CD4-positive, alpha-beta memory T cell (primary cell): Measurements from ENCODE around the gene BAHCC1. TPM values are rescaled to one million over a fixed set of nuclear protein-coding genes. Genes with fewer than 3 reads are reported as not detected.

ENCODE experiments used
- CTCF ChIA-PET: fragments of 350-600 bp; sonication (Branson Sonifier 250); formaldehyde crosslinking; loops from one replicate; lab custom pipeline; 2021; ENCODE audit warnings: inconsistent platforms; ENCODE audit not compliant: partially characterized antibody; lab: Charles Lee
- POLR2A ChIA-PET: fragments of 350-600 bp; sonication (Branson Sonifier 250); formaldehyde crosslinking; loops from one replicate; lab custom pipeline; 2021; ENCODE audit not compliant: partially characterized antibody; lab: Charles Lee
- DNase-seq, 5 donors: peaks; one replicate each; pipeline versions ENCODE4 v3.0.0 to v3.0.0-alpha.2; 2020 to 2022; ENCODE audit warnings: mixed read lengths in 1 of 5
- H3K27ac ChIP-seq: one replicate; pipeline ENCODE4 v1.7.0; 2013; ENCODE audit warnings: low read depth, low read length
- H3K27me3 ChIP-seq: 2 replicates; pipeline ENCODE4 v1.7.0; 2013; ENCODE audit warnings: mild to moderate bottlenecking, low read length, moderate library complexity; ENCODE audit not compliant: insufficient read depth
- H3K36me3 ChIP-seq: 2 replicates; pipeline ENCODE4 v1.7.0; 2013; ENCODE audit warnings: mild to moderate bottlenecking, low read length, moderate library complexity; ENCODE audit not compliant: insufficient read depth
- H3K4me1 ChIP-seq: 2 replicates; pipeline ENCODE4 v1.7.0; 2013; ENCODE audit warnings: mild to moderate bottlenecking, low read length, moderate library complexity; ENCODE audit not compliant: insufficient read depth
- H3K4me3 ChIP-seq, 2 donors: one replicate each; pipeline ENCODE4 v1.7.0; 2013; ENCODE audit warnings: low read length in 2 of 2, mild to moderate bottlenecking in 1 of 2
- H3K9me3 ChIP-seq, 2 donors: one replicate each; pipeline ENCODE4 v1.7.0; 2013; ENCODE audit warnings: low read length in 2 of 2, control low read depth in 1 of 2; ENCODE audit not compliant: control insufficient read depth in 1 of 2
- H3K27ac Mint-ChIP-seq, 7 donors: one replicate each; pipeline ENCODE4 v1.8.0; 2020 to 2021; ENCODE audit warnings: mixed read lengths in 7 of 7, mild to moderate bottlenecking in 6 of 7, inconsistent platforms in 3 of 7, moderate library complexity in 3 of 7
- H3K27me3 Mint-ChIP-seq, 2 donors: one replicate each; pipeline ENCODE4 v1.8.0; 2020 to 2021; ENCODE audit warnings: mixed read lengths in 2 of 2
- H3K36me3 Mint-ChIP-seq, 2 donors: one replicate each; pipeline ENCODE4 v1.8.0; 2020 to 2021; ENCODE audit warnings: mixed read lengths in 2 of 2, inconsistent platforms in 1 of 2, mild to moderate bottlenecking in 1 of 2
- H3K4me1 Mint-ChIP-seq, 4 donors: one replicate each; pipeline ENCODE4 v1.8.0; 2020 to 2021; ENCODE audit warnings: mixed read lengths in 4 of 4, mild to moderate bottlenecking in 1 of 4
- H3K4me3 Mint-ChIP-seq, 8 donors: one replicate each; pipeline ENCODE4 v1.8.0; 2020 to 2021; ENCODE audit warnings: mixed read lengths in 8 of 8, mild to moderate bottlenecking in 7 of 8, moderate library complexity in 6 of 8, inconsistent platforms in 3 of 8
- H3K9me3 Mint-ChIP-seq, 8 donors: one replicate each; pipeline ENCODE4 v1.8.0; 2020 to 2021; ENCODE audit warnings: mixed read lengths in 8 of 8, mild to moderate bottlenecking in 5 of 8, inconsistent platforms in 3 of 8, moderate library complexity in 1 of 8
- intact Hi-C: fragments of 100-400 bp; cut with micrococcal nuclease; formaldehyde crosslinking; loops from one replicate; pipeline ENCODE4 v1.15.1; 2023
- polyA plus RNA-seq, 2 donors: library from polyadenylated mRNA; unstranded; fragments of 300-500 nt; fragmentation: Illumina TruSeq; gene quantifications; one replicate each; pipeline ENCODE4 v1.2.3, GENCODE V29; 2021
- total RNA-seq, 2 experiments: library from RNA; stranded (reverse); gene quantifications; one replicate each; pipeline ENCODE4 v1.2.3, GENCODE V29; 2021

The BAHCC1 gene
- total and polyA plus RNA-seq, 4 experiments from 2014 or later, result not detected

DNA sequence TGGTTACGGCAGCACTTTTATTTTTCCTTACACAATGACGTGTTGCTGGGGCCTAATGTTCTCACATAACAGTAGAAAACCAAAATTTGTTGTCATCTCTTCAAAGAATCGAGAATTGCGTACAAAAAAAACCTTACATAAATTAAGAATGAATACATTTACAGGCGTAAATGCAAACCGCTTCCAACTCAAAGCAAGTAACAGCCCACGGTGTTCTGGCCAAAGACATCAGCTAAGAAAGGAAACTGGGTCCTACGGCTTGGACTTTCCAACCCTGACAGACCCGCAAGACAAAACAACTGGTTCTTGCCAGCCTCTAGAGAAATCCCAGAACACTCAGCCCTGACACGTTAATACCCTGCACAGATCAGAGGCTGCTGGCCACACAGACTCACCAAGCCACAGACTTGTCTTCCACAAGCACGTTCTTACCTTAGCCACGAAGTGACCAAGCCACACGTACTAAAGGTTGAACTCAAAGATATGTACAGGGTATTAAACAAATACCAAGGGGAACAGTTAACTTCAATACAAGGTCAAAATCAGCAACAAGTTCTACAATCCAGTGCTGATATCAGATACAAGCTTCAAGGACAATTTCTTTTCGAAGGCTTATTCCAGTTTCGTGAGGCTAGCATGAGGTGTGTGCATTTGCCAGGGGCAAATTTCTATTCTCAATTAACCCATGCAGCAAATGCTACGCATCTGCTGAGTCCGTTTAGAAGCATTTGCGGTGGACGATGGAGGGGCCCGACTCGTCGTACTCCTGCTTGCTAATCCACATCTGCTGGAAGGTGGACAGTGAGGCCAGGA, 114.9 kb downstream of the BAHCC1 start:
- H3K4me3 ChIP-seq, result peak overlapping the region; percentile 95 to 97
- Mint-ChIP-seq H3K27ac (peak overlapping the region; percentile 94 to 98 (median 95)), H3K9me3 (peaks cover 0 to 25% (median 0%) of the 10 kb centered on the region in 8 donors), H3K4me3 (peak overlapping the region; percentile 92 to 100 (median 98)), H3K36me3 (peaks cover 36 to 42% of the 10 kb centered on the region in 2 donors), H3K4me1 (peaks cover 17 to 55% (median 35%) of the 10 kb centered on the region in 4 donors), H3K27me3 (no peaks in the 10 kb centered on the region)
- CTCF ChIA-PET, result interaction anchor here (0.9 to 1.3 kb wide), 2 partner anchors 9 to 25 kb away, joined by 3 to 4 read pairs; no protein-coding TSS in a partner anchor
- peak overlapping the region; percentile 70 for H3K27ac ChIP-seq
- peaks cover 31% of the 10 kb centered on the region for H3K36me3 ChIP-seq
- peak in 2 of 5 donors; percentile 36 to 52 for DNase-seq
- POLR2A ChIA-PET, result interaction anchor here (0.7 to 9.8 kb wide), 16 partner anchors 7 to 1055 kb away, joined by 3 to 138 read pairs (median 7); partner anchors contain the start of genes ARHGDIA, CEP131, FAAP100 and NDUFAF8
- intact Hi-C loops, result loop anchor here (2.0 to 5.0 kb wide), 2 partner anchors 115 to 172 kb away; partner anchors contain the start of genes ARL16, BAHCC1 and HGS
- H3K4me1 ChIP-seq, result peaks cover 25% of the 10 kb centered on the region
- no peaks in the 10 kb centered on the region for H3K9me3 ChIP-seq
- H3K27me3 ChIP-seq, result no peaks in the 10 kb centered on the region

GRCh38 chr17:81510785-81511553, 115.7 kb downstream of the BAHCC1 start:
- intact Hi-C loops, result loop anchor here (2.0 to 5.0 kb wide), 2 partner anchors 116 to 171 kb away; partner anchors contain the start of genes ARL16, BAHCC1 and HGS
- peak; percentile 52 to 68 (median 55) for DNase-seq
- peak overlapping the region; percentile 93 to 98 (median 95) for H3K27ac Mint-ChIP-seq
- Histone ChIP-seq H3K27me3 (no peaks in the 10 kb centered on the region), H3K9me3 (no peaks in the 10 kb centered on the region), H3K27ac (peak overlapping the region; percentile 70), H3K4me1 (peaks cover 33% of the 10 kb centered on the region), H3K36me3 (peaks cover 31% of the 10 kb centered on the region), H3K4me3 (peak overlapping the region; percentile 95 to 97)
- H3K4me3 Mint-ChIP-seq, result peak overlapping the region; percentile 92 to 100 (median 98)
- H3K4me1 Mint-ChIP-seq, result peaks cover 19 to 63% (median 40%) of the 10 kb centered on the region in 4 donors
- ChIA-PET CTCF (interaction anchor here (0.7 to 1.3 kb wide), 3 partner anchors 8 to 90 kb away, joined by 3 to 4 read pairs (median 3); no protein-coding TSS in a partner anchor), POLR2A (interaction anchor here (0.7 to 9.8 kb wide), 18 partner anchors 7 to 376 kb away, joined by 3 to 138 read pairs (median 10); partner anchors contain the start of genes ARHGDIA, CEP131, FAAP100 and NDUFAF8)
- H3K36me3 Mint-ChIP-seq, result peaks cover 36 to 42% of the 10 kb centered on the region in 2 donors
- H3K27me3 Mint-ChIP-seq, result no peaks in the 10 kb centered on the region
- H3K9me3 Mint-ChIP-seq, result peaks cover 0 to 25% (median 0%) of the 10 kb centered on the region in 8 donors

GRCh38 chr17:81511554-81511803, 116.2 kb downstream of the BAHCC1 start:
- CTCF ChIA-PET, result interaction anchor here (0.7 to 1.3 kb wide), 2 partner anchors 26 to 90 kb away, joined by 3 to 4 read pairs; no protein-coding TSS in a partner anchor
- peaks cover 38% of the 10 kb centered on the region for H3K4me1 ChIP-seq
- intact Hi-C loops, result loop anchor here (2.0 to 5.0 kb wide), 2 partner anchors 117 to 171 kb away; partner anchors contain the start of genes ARL16, BAHCC1 and HGS

DNA sequence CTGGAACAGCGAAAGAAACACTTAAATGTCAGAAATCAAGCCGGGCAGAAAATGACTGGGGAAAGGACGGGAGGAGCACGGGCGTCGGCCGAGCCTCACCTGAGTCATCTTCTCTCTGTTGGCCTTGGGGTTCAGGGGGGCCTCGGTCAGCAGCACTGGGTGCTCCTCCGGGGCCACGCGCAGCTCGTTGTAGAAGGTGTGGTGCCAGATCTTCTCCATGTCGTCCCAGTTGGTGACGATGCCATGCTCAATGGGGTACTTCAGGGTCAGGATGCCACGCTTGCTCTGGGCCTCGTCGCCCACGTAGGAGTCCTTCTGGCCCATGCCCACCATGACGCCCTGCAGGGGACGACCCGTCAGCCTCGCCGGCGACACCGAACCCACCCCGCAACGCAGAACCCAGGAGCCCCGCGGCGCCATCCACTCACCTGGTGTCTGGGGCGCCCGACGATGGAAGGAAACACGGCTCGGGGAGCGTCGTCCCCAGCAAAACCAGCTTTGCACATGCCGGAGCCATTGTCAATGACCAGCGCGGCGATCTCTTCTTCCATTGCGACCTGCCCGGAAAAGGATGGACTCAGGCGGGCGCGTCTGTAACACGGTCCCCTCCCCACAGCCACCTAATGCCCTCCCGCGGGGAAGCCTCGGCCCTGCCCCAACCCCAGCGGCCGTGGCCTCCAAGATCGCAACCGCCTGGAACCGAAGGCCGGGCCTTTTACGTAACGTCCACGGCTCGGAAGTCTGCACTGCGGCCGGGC, 116.7 kb downstream of the BAHCC1 start:
- POLR2A ChIA-PET, result interaction anchor here (0.6 to 9.8 kb wide), 22 partner anchors 6 to 511 kb away, joined by 3 to 138 read pairs (median 4); partner anchors contain the start of genes CENPX, CEP131, FAAP100 and MRPL12
- intact Hi-C loops, result loop anchor here (1.0 to 5.0 kb wide), 4 partner anchors 23 to 273 kb away; partner anchors contain the start of genes ARL16, BAHCC1, HGS and NDUFAF8
- Histone ChIP-seq H3K27me3 (no peaks in the 10 kb centered on the region), H3K9me3 (no peaks in the 10 kb centered on the region), H3K27ac (peak overlapping the region; percentile 70), H3K4me3 (peak overlapping the region; percentile 95 to 97), H3K36me3 (peaks cover 31% of the 10 kb centered on the region), H3K4me1 (peaks cover 42% of the 10 kb centered on the region)
- DNase-seq, result peak in 4 of 5 donors; percentile 35 to 36 (median 36)
- Mint-ChIP-seq H3K27me3 (no peaks in the 10 kb centered on the region), H3K27ac (peak overlapping the region; percentile 93 to 98 (median 95)), H3K36me3 (peaks cover 36 to 42% of the 10 kb centered on the region in 2 donors), H3K4me3 (peak overlapping the region; percentile 92 to 100 (median 98)), H3K4me1 (peaks cover 22 to 71% (median 47%) of the 10 kb centered on the region in 4 donors), H3K9me3 (peaks cover 0 to 25% (median 0%) of the 10 kb centered on the region in 8 donors)
- CTCF ChIA-PET, result interaction anchor here (0.8 to 1.3 kb wide), 2 partner anchors 27 kb away, joined by 3 to 4 read pairs; no protein-coding TSS in a partner anchor

More at GRCh38 chr17:81511554-81511803, 116.2 kb downstream of the BAHCC1 start:
- H3K9me3 Mint-ChIP-seq, result peaks cover 0 to 25% (median 0%) of the 10 kb centered on the region in 8 donors
- H3K27ac ChIP-seq, result peak overlapping the region; percentile 70
- peak overlapping the region; percentile 92 to 100 (median 98) for H3K4me3 Mint-ChIP-seq
- no peaks in the 10 kb centered on the region for H3K9me3 ChIP-seq
- peaks cover 21 to 68% (median 44%) of the 10 kb centered on the region in 4 donors for H3K4me1 Mint-ChIP-seq
- no peaks in the 10 kb centered on the region for H3K27me3 Mint-ChIP-seq
- H3K27ac Mint-ChIP-seq, result peak overlapping the region; percentile 93 to 98 (median 95)
- POLR2A ChIA-PET, result interaction anchor here (0.6 to 9.8 kb wide), 20 partner anchors 7 to 289 kb away, joined by 3 to 138 read pairs (median 8); partner anchors contain the start of genes CEP131, FAAP100, MRPL12 and NDUFAF8
- peaks cover 31% of the 10 kb centered on the region for H3K36me3 ChIP-seq
- no peaks in the 10 kb centered on the region for H3K27me3 ChIP-seq
- DNase-seq, result peak in 1 of 5 donors; percentile 16
- peaks cover 36 to 42% of the 10 kb centered on the region in 2 donors for H3K36me3 Mint-ChIP-seq
- H3K4me3 ChIP-seq, result peak overlapping the region; percentile 95 to 97

DNA sequence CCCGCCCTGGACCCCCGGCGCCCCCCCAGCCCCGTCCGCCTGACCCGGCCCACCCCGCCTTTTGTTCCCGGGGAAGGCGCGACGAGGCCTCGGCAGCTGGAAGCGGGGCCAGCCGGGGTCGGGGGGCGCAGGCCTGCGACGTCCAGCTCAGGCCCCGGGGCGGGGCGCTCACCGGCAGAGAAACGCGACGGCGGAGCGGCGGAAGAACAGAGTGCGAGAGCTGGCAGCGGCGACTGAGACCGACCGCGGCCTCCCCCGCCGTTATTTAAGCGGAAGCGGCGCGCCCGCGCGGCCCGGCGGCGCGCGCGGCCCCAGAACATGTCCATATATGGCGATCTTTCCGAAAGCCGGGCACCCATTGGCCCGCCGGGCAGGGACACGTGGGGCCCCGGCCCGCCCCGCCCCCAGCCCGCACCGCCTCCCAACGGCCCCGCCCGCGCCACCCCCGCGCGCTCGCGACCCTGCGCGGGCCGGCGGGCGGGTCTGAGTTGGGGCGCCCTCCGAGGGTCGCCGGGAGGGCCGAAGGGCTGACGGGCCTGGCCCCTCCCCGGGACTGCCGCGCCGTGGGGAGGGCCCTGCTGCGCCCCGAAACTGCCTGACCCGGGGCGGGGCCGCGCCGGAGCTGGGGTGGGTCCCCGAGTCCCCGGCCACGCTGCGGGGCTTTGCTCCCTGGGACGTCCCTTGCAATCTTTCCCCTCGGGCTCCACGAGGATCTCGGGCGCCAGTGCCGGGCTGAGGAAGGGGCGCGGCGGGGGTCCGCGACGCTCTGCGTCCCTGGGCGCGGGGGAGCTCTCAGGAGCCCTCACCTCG, 117.5 kb downstream of the BAHCC1 start, which contains the start of gene ACTG1:
ACTG1 (minus strand) TSS at position 238 of the 810 bp plus-strand sequence. CDS start 445 bp downstream, outside the sequence.
- peaks cover 42% of the 10 kb centered on the region for H3K4me1 ChIP-seq

More for the DNA sequence above, 117.5 kb downstream of the BAHCC1 start, which contains the start of gene ACTG1:
- H3K4me3 ChIP-seq, result peak within 1 kb of the TSS; percentile 95 to 97
- ChIA-PET POLR2A (interaction anchor here (0.6 to 9.8 kb wide), 29 partner anchors 8 to 1058 kb away, joined by 3 to 138 read pairs (median 4); partner anchors contain the start of genes ARL16, CENPX, CEP131 and FAAP100), CTCF (interaction anchor here (0.8 to 1.3 kb wide), 3 partner anchors 28 to 40 kb away, joined by 3 to 5 read pairs (median 3); partner anchors contain the start of gene FAAP100)
- intact Hi-C loops, result loop anchor here (1.0 to 5.0 kb wide), 3 partner anchors 24 to 273 kb away; partner anchors contain the start of genes ARL16, HGS, NDUFAF8 and TEPSIN
- Mint-ChIP-seq H3K27me3 (no peaks in the 10 kb centered on the region), H3K4me1 (peaks cover 20 to 68% (median 43%) of the 10 kb centered on the region in 4 donors), H3K27ac (peak within 1 kb of the TSS; percentile 94 to 98 (median 95)), H3K9me3 (peaks cover 0 to 25% (median 0%) of the 10 kb centered on the region in 8 donors), H3K36me3 (peaks cover 36 to 40% of the 10 kb centered on the region in 2 donors), H3K4me3 (peak within 1 kb of the TSS; percentile 92 to 100 (median 98))
- peak within 1 kb of the TSS; percentile 78 for H3K27ac ChIP-seq
- peaks cover 31% of the 10 kb centered on the region for H3K36me3 ChIP-seq
- peak; percentile 90 to 93 (median 91) for DNase-seq
- H3K9me3 ChIP-seq, result no peaks in the 10 kb centered on the region
- no peaks in the 10 kb centered on the region for H3K27me3 ChIP-seq
